H1 (cell line): ENCODE data around the gene CDKN3. TPM values are rescaled to one million over a fixed set of nuclear protein-coding genes. Genes with fewer than 3 reads are reported as not detected.

Experiments
- SIRT6 ChIP-seq: IDR thresholded peaks from one replicate; pipeline ENCODE4 v1.7.1; 2012; ENCODE audit warnings: low read length, inconsistent platforms
- polyA plus RNA-seq, 7 experiments: library from polyadenylated mRNA; depleted of rRNA in 3 of 7; stranded (reverse) in 5 of 7; unstranded in 2 of 7; fragments of >200 nt in 5 of 7; fragments of 200-250 nt in 2 of 7; gene quantifications; 1 replicate in 5 of 7; 2 replicates in 1 of 7; 4 replicates in 1 of 7; pipeline versions ENCODE4 v1.2.1 to v1.2.3, GENCODE V29; 2011 to 2013; ENCODE audit warnings: missing spikeins in 2 of 7, mixed read lengths in 2 of 7
- total RNA-seq: library from RNA; stranded (reverse); fragmentation: NEBNext Ultra II Directional; extraction: Animal tissue kit (Norgen Biotek cat#: 25700); gene quantifications from 2 replicates; pipeline ENCODE4 v1.2.1, GENCODE V29; 2021

CDKN3 gene
- total and polyA plus RNA-seq, 2 of the 8 experiments (the other 6 are each of a cell fraction or from before 2014, with no cell fraction given), result 43.5 to 48.3 TPM

DNA sequence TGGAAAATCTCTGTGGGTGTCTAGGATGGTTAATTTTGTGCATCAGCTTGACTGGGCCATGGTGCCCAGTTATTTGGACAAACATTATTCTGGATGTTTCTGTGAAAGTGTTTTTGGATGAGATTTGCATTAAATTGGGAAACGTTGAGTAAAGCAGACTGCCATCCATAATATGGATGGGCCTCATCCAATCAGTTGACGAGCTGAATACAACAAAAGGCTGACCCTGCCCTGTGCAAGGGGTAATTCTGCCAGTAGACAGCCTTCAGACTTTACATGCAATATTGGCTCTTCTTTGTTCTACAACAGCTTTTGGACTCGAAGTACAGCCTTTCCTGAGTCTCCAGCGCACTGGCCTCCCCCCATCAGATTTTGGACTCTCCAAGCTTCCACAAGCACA, 1.5 kb upstream of the CDKN3 start (continued):
- TF ChIP-seq SIRT6, result no peak
